MM.1S (cell line): ENCODE results near the gene OR8H1.

Source experiments
- CTCF ChIP-seq: fragments of 300-600 bp; sonication (generic); IDR thresholded peaks from 2 replicates; pipeline ENCODE4 v1.5.1; 2016; ENCODE audit warnings: antibody characterized with exemption, low read length, mixed read lengths
- EZH2 ChIP-seq: fragments of 300-600 bp; sonication (generic); optimal IDR thresholded peaks from 2 replicates; pipeline ENCODE3; 2017; ENCODE audit warnings: low read depth, mild to moderate bottlenecking, antibody characterized with exemption, low read length, mixed read lengths
- EZH2phosphoT487 ChIP-seq: fragments of 300-600 bp; sonication (generic); IDR thresholded peaks from 2 replicates; pipeline ENCODE4 v1.6.1; 2018; ENCODE audit warnings: antibody characterized with exemption, low read length

- TF ChIP-seq CTCF, result no peak
- TF ChIP-seq EZH2phosphoT487, result no peak
- TF ChIP-seq EZH2, result no peak
Observed at GRCh38 chr11:56271092-56271491, 21.0 kb downstream of the OR8H1 start.
